ENCODE results near the gene YTHDC2.

- TF ChIP-seq CTCF (conservative IDR thresholded peaks at IDR 0.05; ENCODE audit: low read length): no peak
- TF ChIP-seq EZH2phosphoT487 (IDR thresholded peaks at IDR 0.05; ENCODE audit: borderline replicate concordance, low read depth, low read length): no peak
Observed at GRCh38 chr5:113634957-113635356, 121.5 kb downstream of the YTHDC2 start.
